Stimulated activated CD8-positive, alpha-beta memory T cell treated with anti-CD3 and anti-CD28 coated beads, Interleukin-7, amount 100 ng/mL, for 24 hours (primary cell): Measurements from ENCODE around the gene LRTM2.

Experiments
- DNase-seq: peaks from one replicate; pipeline ENCODE4 v3.0.0-alpha.2; 2020; ENCODE audit warnings: low read depth

LRTM2 gene

GRCh38 chr12:1864867-1865266 is 44.5 kb downstream of the LRTM2 start:
- DNase-seq: no peak

GRCh38 chr12:1865284-1865866 is 45.0 kb downstream of the LRTM2 start:
- DNase-seq: no peak

DNA sequence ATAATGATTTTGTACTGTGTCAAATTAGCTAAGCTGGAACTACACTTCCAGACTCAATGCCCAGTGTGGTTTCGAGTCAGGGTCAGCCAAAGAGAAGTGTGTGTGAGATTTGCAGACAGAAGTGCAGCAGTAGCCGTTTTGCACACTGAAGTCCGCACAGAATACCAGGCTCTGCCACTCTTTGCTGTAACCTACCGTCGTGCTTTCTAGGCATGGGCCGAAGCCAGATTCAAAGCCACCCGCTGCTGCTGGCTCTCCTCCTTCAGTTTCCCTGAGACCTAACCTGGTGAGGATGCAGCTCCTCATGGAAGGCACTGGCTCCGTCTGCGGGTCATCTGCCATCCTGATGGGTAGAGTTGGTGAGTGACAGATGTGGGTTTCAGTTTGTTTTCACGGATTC is 48.8 kb downstream of the LRTM2 start:
- no peak for DNase-seq

- no peak for DNase-seq
Measured at GRCh38 chr12:1870086-1870485, 49.7 kb downstream of the LRTM2 start.

- DNase-seq: no peak
Measured at GRCh38 chr12:1870998-1871917, 50.9 kb downstream of the LRTM2 start.

DNA sequence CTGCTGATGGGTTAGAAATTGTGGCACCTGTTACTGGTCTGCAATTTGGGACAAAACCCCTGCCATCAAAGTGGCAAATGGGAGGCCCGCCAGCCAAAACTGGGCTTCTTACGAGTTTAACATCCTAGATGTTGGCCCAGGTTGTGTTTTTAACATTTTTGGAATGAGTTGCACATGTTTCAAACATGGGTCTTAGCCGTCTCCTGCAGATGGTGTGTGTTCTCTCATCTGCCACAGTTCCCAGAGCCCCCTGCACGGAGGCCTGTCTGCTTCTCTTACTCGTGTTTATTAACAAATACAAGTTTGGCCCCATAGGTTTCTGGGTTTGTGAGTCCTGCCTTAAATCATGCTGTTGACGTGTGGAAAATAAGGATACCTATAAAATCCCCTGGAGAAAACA is 51.6 kb downstream of the LRTM2 start:
- DNase-seq: no peak

- DNase-seq: no peak
Measured at GRCh38 chr12:1872448-1872847, 52.1 kb downstream of the LRTM2 start.

DNA sequence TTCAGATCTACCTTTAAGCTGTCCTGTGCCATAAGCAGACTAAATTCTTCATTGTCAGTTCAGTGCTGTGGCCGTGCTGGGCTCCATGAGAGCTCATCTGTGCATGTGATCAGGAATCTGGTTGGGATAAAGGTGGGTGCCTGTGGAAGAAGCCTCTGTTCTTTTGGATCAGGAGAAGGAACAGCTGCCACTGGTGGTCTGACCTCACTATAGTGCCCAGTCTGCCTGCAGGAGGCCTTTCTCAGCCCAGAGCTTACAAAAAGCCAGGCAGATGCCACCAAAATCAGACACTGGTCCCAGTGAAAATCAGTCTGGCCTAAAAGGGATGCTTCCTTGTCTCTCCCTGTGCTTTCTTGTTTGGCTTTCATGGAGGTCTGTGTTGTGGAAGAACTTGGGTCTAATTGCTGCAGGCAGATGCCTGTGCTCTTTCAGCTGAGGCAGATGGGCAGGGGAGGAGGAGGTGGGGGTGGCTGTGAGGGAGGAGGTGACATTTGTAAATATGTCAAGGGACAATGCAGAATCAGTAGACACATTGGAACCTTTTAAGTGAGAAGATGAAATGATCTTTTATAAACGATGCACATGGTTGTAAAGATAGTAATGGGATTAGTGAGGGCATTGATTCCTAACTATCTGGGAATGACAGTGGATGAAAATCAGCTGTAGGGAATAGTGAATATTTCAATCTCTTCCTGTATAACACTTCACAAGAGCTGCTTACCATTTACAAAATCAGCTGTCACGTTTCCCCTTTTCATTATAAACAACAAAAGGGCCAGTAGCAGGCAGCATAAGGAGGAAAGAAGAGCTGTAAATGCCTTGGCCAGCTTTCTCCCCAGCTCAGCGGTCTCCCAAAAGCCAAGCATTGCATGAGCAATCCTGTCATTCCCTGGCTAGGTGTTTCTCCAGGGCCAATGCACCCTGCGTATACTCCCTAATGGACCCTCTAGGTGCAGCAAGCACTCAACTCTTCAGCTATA is 53.5 kb downstream of the LRTM2 start:
- DNase-seq: no peak

GRCh38 chr12:1875608-1876007 is 55.2 kb downstream of the LRTM2 start:
- DNase-seq: no peak

GRCh38 chr12:1876086-1876485 is 55.7 kb downstream of the LRTM2 start:
- no peak for DNase-seq

- no peak for DNase-seq
Measured at GRCh38 chr12:1877169-1877878, 57.0 kb downstream of the LRTM2 start.

- DNase-seq: no peak
Measured at GRCh38 chr12:1878214-1878613, 57.8 kb downstream of the LRTM2 start.

GRCh38 chr12:1878695-1879094 is 58.3 kb downstream of the LRTM2 start:
- DNase-seq: no peak

DNA sequence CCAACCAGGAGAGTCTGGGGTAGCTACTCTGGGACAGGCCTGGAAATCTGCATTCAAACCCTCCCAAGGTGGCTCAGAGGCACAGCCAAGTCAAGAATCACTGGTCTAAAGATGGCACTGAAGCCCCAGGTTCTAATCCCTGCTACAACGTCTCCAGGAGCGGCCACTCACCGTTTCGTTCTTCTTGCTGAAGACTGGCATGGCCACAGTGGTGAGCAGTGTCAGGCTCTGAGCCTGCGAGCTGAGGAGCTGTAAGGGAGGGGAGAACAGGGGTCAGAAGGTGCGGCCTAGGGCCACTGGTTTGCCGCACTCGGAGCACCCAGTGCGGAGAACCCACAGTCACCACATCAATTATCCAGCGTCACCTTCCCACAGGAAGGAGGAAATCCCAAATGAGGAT is 59.3 kb downstream of the LRTM2 start:
- DNase-seq: no peak

- no peak for DNase-seq
Measured at GRCh38 chr12:1880153-1880845, 59.9 kb downstream of the LRTM2 start.

- no peak for DNase-seq
Measured at GRCh38 chr12:1880876-1881275, 60.5 kb downstream of the LRTM2 start.

- no peak for DNase-seq
Measured at GRCh38 chr12:1881301-1881700, 60.9 kb downstream of the LRTM2 start.

- DNase-seq: no peak
Measured at GRCh38 chr12:1881936-1882335, 61.6 kb downstream of the LRTM2 start.

- DNase-seq: no peak
Measured at GRCh38 chr12:1882405-1882804, 62.0 kb downstream of the LRTM2 start.

DNA sequence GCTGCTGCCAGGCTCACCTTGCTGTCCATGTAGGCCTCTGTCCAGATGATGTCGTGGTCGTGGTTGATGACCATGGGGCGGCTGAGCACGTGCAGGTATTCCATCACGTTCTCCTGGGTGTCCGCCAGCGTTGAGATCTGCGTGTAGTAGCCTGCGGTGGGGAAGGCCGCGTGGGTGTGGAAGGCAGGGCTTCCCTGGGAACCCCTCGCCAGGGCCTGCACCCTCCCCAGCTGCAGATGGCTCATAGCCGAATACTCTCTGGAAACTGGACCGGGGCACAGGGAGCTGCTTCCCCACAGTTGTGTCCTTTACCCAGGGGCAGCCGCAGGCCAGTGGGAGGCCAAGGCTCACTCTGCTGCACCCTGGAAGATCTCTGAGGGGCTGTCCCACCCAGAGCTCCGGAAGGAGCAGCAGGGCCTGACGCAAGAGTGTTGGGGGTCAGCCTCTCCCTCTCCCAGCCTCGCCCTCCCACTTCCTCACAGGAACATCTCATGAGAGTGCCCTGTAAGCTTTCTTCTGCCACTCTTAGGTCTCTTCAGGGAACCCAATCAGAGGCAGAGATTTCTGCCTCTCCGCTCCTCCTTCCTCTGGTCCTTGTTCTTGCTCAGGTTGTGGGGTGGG is 62.6 kb downstream of the LRTM2 start:
- no peak for DNase-seq

- no peak for DNase-seq
Measured at GRCh38 chr12:1883513-1883912, 63.1 kb downstream of the LRTM2 start.
